KG1 (cell line): ENCODE measurements around the gene ANKRD53.
"Not testable (repeated sequence)": the region's sequence is repeated elsewhere in the genome, so short reads cannot be mapped to it uniquely, and the experiment has no call there.

Experiments used
- DNase-seq: peaks from one replicate; lab custom pipeline; 2025; lab: John Stamatoyannopoulos, UW

ANKRD53 gene

GRCh38 chr2:71019989-71020388, 41.6 kb downstream of the ANKRD53 start:
- not testable (repeated sequence) for DNase-seq

GRCh38 chr2:71021394-71021793, 43.0 kb downstream of the ANKRD53 start:
- not testable (repeated sequence) for DNase-seq

GRCh38 chr2:71023553-71024243, 45.3 kb downstream of the ANKRD53 start:
- DNase-seq = not testable (repeated sequence)
